SU-DHL-6 (cell line): Measurements from ENCODE around the gene HAPSTR1.
A peak's percentile ranks its signal among the peaks of the same experiment; 100 is the strongest.

ENCODE experiments used
- H2AFZ ChIP-seq: fragments of 200-600 bp; sonication (generic); 2 replicates; pipeline ENCODE4 v1.6.1; 2014; ENCODE audit warnings: low read depth, mild to moderate bottlenecking, moderate library complexity, mixed read lengths, antibody characterized with exemption, low read length; ENCODE audit not compliant: severe bottlenecking
- H3F3A ChIP-seq: fragments of 200-600 bp; shearing (Covaris generic); 2 replicates; pipeline ENCODE4 v1.6.0; 2016; ENCODE audit warnings: antibody characterized with exemption, mild to moderate bottlenecking; ENCODE audit not compliant: insufficient read depth
- H3K27ac ChIP-seq: fragments of 200-600 bp; sonication (generic); 2 replicates; pipeline ENCODE4 v1.5.1; 2016; ENCODE audit warnings: low read depth, mild to moderate bottlenecking, low read length, moderate library complexity, mixed read lengths
- H3K27me3 ChIP-seq: fragments of 200-600 bp; sonication (generic), shearing (Covaris generic); 2 replicates; pipeline ENCODE4 v1.6.0; 2014; ENCODE audit warnings: mild to moderate bottlenecking, low read length
- H3K36me3 ChIP-seq: fragments of 200-600 bp; sonication (generic); 2 replicates; pipeline ENCODE4 v1.6.1; 2014; ENCODE audit warnings: mild to moderate bottlenecking, low read length, mixed read lengths
- H3K4me2 ChIP-seq: fragments of 300-600, 200-600 bp; shearing (Covaris generic), sonication (generic); 2 replicates; pipeline ENCODE4 v1.6.0; 2014; ENCODE audit warnings: low read length, low read depth, mild to moderate bottlenecking; ENCODE audit not compliant: poor library complexity, severe bottlenecking
- H3K4me3 ChIP-seq: fragments of 200-600 bp; sonication (generic); 2 replicates; pipeline ENCODE4 v1.5.1; 2014; ENCODE audit warnings: antibody characterized with exemption, low read length, mild to moderate bottlenecking, mixed read lengths; ENCODE audit not compliant: insufficient read depth, poor library complexity, severe bottlenecking
- H3K79me2 ChIP-seq: fragments of 200-600 bp; sonication (generic); 2 replicates; pipeline ENCODE4 v1.6.1; 2014; ENCODE audit warnings: mild to moderate bottlenecking, low read length, moderate library complexity; ENCODE audit not compliant: insufficient read depth
- H3K9ac ChIP-seq: fragments of 200-600 bp; sonication (generic); 2 replicates; pipeline ENCODE4 v1.7.0; 2014; ENCODE audit warnings: mild to moderate bottlenecking, low read length
- H3K9me2 ChIP-seq: fragments of 200-600 bp; sonication (generic); replicated peaks from 2 replicates; pipeline ENCODE4 v1.6.1; 2014; ENCODE audit warnings: low read length; ENCODE audit not compliant: insufficient read depth
- H3K9me3 ChIP-seq: fragments of 200-600 bp; sonication (generic); 2 replicates; pipeline ENCODE4 v1.6.1; 2014; ENCODE audit warnings: low read length, mixed read lengths; ENCODE audit not compliant: insufficient read depth
- H4K20me1 ChIP-seq: fragments of 200-600 bp; sonication (generic); 2 replicates; pipeline ENCODE4 v1.6.1; 2014; ENCODE audit warnings: low read depth, mild to moderate bottlenecking, antibody characterized with exemption, low read length, moderate library complexity, mixed read lengths
- EZH2phosphoT487 ChIP-seq: fragments of 200-600 bp; sonication (generic), shearing (Covaris generic); conservative IDR thresholded peaks from 2 replicates; pipeline ENCODE4 v1.6.1; 2018; ENCODE audit warnings: mild to moderate bottlenecking, antibody characterized with exemption, low read length, moderate library complexity, mixed read lengths
- TF ChIP-seq, protein P1 (sequence below): fragments of 200-600 bp; sonication (generic); IDR thresholded peaks from one replicate; pipeline ENCODE4 v1.5.1; 2017; ENCODE audit warnings: antibody characterized with exemption, mild to moderate bottlenecking, low read length, moderate library complexity; ENCODE audit not compliant: insufficient read depth, poor library complexity, severe bottlenecking

HAPSTR1 gene

GRCh38 chr16:9056061-9056460 is 35.4 kb upstream of the HAPSTR1 start:
- H2AFZ ChIP-seq = no peak overlapping the region
- no peaks in the 10 kb centered on the region for H3K9me2 ChIP-seq
- no peaks in the 10 kb centered on the region for H3F3A ChIP-seq
- H3K36me3 ChIP-seq = no peaks in the 10 kb centered on the region
- no peaks in the 10 kb centered on the region for H3K79me2 ChIP-seq
- H3K4me2 ChIP-seq = peak overlapping the region; percentile 17
- H3K27me3 ChIP-seq = no peaks in the 10 kb centered on the region
- no peaks in the 10 kb centered on the region for H3K9me3 ChIP-seq
- no peak overlapping the region for H3K9ac ChIP-seq
- no peak for TF ChIP-seq EZH2phosphoT487
- TF ChIP-seq, protein P1, sequence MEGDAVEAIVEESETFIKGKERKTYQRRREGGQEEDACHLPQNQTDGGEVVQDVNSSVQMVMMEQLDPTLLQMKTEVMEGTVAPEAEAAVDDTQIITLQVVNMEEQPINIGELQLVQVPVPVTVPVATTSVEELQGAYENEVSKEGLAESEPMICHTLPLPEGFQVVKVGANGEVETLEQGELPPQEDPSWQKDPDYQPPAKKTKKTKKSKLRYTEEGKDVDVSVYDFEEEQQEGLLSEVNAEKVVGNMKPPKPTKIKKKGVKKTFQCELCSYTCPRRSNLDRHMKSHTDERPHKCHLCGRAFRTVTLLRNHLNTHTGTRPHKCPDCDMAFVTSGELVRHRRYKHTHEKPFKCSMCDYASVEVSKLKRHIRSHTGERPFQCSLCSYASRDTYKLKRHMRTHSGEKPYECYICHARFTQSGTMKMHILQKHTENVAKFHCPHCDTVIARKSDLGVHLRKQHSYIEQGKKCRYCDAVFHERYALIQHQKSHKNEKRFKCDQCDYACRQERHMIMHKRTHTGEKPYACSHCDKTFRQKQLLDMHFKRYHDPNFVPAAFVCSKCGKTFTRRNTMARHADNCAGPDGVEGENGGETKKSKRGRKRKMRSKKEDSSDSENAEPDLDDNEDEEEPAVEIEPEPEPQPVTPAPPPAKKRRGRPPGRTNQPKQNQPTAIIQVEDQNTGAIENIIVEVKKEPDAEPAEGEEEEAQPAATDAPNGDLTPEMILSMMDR = no peak
- H3K4me3 ChIP-seq = no peak overlapping the region
- no peak overlapping the region for H3K27ac ChIP-seq
- no peaks in the 10 kb centered on the region for H4K20me1 ChIP-seq

GRCh38 chr16:9058211-9058610 is 33.2 kb upstream of the HAPSTR1 start:
- Histone ChIP-seq H3K36me3 (no peaks in the 10 kb centered on the region), H3K27me3 (no peaks in the 10 kb centered on the region), H3K9ac (no peak overlapping the region), H3K27ac (no peak overlapping the region), H2AFZ (no peak overlapping the region), H3K79me2 (no peaks in the 10 kb centered on the region), H3K4me3 (no peak overlapping the region), H3K9me2 (no peaks in the 10 kb centered on the region), H3K9me3 (no peaks in the 10 kb centered on the region), H3K4me2 (no peak overlapping the region), H4K20me1 (no peaks in the 10 kb centered on the region), H3F3A (no peaks in the 10 kb centered on the region)
- TF ChIP-seq, protein P1 = no peak
- no peak for TF ChIP-seq EZH2phosphoT487

- H3F3A ChIP-seq = no peaks in the 10 kb centered on the region
- H3K79me2 ChIP-seq = no peaks in the 10 kb centered on the region
- H4K20me1 ChIP-seq = no peaks in the 10 kb centered on the region
- TF ChIP-seq, protein P1 = no peak
- TF ChIP-seq EZH2phosphoT487 = no peak
- H3K27me3 ChIP-seq = no peaks in the 10 kb centered on the region
- no peaks in the 10 kb centered on the region for H3K9me3 ChIP-seq
- no peaks in the 10 kb centered on the region for H3K9me2 ChIP-seq
- no peak overlapping the region for H3K4me3 ChIP-seq
- H3K4me2 ChIP-seq = peak overlapping the region; percentile 24
- H3K9ac ChIP-seq = no peak overlapping the region
- H2AFZ ChIP-seq = no peak overlapping the region
- H3K27ac ChIP-seq = peak overlapping the region; percentile 2
- H3K36me3 ChIP-seq = no peaks in the 10 kb centered on the region
Observed at GRCh38 chr16:9060225-9060624, 31.2 kb upstream of the HAPSTR1 start.

DNA sequence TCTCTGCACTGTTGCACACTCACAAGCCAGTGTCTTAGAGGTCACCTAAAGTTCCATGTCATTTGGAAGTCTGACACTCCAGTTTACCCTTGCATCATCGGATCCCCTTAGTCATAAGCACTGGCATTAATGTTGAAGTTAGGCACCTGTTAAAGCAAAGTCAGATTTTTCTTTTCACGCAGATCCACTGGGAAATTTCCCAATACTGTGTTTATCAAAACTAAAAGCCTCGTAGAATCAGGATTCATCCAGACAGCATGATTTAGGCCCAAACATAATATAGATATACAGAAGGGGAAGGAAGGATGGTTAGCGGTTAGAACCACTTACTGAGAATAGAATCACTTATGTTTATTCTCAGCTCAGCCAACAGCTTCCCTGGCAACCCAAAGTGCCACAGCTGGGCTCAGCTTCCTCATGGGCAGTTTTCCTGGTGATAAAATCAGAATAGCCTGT is 30.1 kb upstream of the HAPSTR1 start:
- H3K79me2 ChIP-seq = no peaks in the 10 kb centered on the region
- H3F3A ChIP-seq = no peaks in the 10 kb centered on the region
- H3K9me3 ChIP-seq = no peaks in the 10 kb centered on the region
- H3K9ac ChIP-seq = no peak overlapping the region
- TF ChIP-seq EZH2phosphoT487 = no peak
- H3K4me3 ChIP-seq = no peak overlapping the region
- no peaks in the 10 kb centered on the region for H3K36me3 ChIP-seq
- H3K4me2 ChIP-seq = peak overlapping the region; percentile 24
- H2AFZ ChIP-seq = no peak overlapping the region
- H3K9me2 ChIP-seq = no peaks in the 10 kb centered on the region
- H3K27ac ChIP-seq = no peak overlapping the region
- H3K27me3 ChIP-seq = no peaks in the 10 kb centered on the region
- H4K20me1 ChIP-seq = no peaks in the 10 kb centered on the region
